Measurements from ENCODE around the gene FBH1. TPM values are rescaled to one million over a fixed set of nuclear protein-coding genes. Genes with fewer than 3 reads are reported as not detected.
"Not testable (repeated sequence)": the region's sequence is repeated elsewhere in the genome, so short reads cannot be mapped to it uniquely, and the experiment has no call there.

Gene FBH1
- polyA plus RNA-seq, 3 donors: 68.7 to 72.9 (median 69.4) TPM

DNA sequence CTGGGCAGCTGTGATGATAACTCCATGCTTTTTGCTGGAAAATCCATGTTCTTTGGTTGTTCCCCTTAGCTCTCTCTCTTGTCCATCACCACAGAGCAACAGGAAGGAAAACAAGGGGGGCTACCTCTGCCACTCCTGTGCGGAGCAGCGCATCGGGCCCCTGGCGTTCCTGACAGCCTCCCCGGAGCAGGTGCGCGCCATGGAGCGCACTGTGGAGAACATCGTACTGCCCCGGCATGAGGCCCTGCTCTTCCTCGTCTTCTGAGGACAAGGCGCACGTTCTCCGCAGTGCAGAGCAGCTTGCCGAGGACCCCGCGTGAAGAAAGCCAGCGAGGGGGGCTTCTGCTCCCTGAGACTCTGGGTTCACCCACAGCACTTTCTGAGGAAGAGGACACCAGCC is 47.0 kb downstream of the FBH1 start:
- DNase-seq (ENCODE audit: low read depth in 3 of 3, low spot score in 2 of 3): no peak

DNA sequence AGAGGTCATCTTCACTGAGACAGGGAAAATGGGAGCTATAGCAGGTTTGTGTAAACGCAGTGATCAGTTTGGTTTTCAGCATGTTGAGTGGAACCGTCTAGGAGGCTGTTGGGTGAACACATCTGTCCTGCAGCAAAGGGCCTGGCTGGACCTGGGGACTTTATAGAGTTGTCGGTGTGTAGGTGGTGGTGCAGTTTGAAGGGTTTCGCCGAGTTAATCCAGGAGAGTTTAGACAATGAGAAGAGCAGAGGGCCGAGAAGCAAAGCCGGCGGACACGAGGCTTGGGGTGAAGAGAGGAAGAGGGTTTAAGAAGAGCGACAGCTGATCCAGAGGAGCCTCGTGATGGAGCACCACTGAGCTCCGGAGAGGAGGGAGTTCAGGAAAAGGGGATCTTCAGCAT is 48.2 kb downstream of the FBH1 start:
- DNase-seq (ENCODE audit: low read depth in 3 of 3, low spot score in 2 of 3): no peak

DNA sequence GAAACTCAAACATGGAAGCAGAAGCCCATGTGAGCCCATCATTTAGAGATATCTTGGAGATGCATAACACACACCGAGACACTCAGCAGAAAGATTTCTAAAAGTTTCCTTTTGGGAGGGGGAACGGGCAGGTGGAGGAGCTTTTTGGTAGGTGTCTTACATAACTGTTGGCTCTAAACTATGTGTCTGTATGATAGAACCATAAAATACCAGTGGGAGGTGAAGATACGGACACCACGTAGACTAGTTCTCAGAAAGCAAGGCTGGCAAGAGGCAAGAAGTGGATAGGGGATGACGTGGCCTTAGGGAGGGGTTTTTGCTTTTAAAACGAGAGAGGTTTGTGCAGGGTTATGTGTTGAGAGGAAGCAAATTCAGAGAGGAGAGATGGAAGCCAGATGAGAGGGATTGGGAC is 50.8 kb downstream of the FBH1 start:
- DNase-seq (ENCODE audit: low read depth in 3 of 3, low spot score in 2 of 3): no peak

DNA sequence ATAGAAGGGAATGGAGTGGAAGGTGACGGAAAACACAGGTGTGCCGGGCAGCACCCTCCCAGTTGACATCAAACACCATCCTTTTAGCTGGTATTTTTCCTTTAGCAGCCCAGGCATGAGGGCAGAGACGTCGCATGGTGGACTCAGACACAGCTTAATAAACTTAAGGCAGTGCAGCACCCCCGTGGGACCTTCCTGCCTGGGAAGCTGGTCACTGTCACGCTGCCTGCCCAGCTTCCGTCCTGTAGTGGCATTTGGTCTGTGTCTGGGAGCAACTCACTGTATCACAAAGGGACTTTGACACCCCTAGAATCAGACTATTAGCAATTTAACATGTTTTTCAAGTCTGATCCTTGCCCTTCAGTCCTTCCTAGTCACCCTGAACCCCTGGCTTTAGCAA is 51.5 kb downstream of the FBH1 start:
- no peak for DNase-seq (ENCODE audit: low read depth in 3 of 3, low spot score in 2 of 3)

DNA sequence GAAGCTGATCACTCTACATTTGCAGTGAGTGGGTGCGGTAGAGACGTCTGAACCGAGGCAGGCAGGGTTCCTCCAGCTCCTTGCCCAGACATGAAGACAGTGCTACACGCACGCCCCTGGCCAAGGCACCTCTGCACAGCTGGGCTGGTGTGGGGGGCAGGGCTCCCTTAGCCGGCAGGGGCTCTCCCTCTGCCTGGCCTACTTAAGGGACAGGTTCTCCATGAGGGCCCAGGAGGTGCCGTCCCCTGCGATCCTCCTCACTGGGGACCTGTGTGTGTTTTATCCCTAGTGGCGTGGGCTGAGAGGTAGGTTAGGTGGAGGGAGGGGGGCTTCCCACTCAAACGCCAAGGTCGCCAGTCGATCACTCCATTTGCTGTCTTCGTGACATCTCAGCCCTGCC is 52.0 kb downstream of the FBH1 start:
- DNase-seq (ENCODE audit: low read depth in 3 of 3, low spot score in 2 of 3): no peak

DNA sequence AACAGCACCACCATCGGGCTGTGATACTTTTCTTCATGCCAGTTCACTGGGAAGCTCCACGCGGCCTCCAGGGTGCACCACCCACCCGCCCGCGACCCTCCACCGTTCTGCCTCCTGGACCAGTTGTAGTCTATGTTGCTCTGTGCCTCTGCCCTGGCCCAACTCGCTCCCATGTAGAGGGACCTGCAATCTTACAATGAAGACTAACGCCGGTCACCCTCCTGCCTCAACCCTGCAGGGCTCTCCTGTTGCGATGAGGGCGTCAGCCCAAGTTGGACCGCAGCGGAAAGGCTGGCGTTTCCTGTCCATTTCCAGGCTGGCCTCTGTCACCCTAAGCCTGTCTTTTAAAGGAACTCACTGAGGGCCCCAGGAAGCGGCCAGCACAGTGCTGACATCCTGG is 52.4 kb downstream of the FBH1 start:
- no peak for DNase-seq (ENCODE audit: low read depth in 3 of 3, low spot score in 2 of 3)

DNA sequence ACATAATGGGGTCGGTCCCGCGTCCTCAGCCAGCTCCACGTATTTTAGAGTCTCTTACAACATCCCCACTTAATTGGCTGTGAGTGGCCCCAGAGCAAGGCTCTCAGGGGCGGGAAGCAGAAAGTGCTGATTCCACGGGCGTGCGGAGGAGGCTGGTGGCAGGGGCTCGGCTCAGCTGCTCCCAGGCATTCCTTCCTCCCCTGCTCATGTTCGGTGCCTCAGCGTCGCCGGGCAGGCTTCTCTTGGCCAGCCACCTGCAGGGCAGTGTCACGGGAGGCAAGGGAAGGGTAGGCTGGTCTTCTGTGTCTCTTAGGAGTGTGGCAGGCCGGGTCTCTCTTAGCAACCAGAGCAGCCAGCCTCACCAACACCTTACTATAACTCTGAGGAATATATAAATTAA is 53.5 kb downstream of the FBH1 start:
- no peak for DNase-seq (ENCODE audit: low read depth in 3 of 3, low spot score in 2 of 3)

DNA sequence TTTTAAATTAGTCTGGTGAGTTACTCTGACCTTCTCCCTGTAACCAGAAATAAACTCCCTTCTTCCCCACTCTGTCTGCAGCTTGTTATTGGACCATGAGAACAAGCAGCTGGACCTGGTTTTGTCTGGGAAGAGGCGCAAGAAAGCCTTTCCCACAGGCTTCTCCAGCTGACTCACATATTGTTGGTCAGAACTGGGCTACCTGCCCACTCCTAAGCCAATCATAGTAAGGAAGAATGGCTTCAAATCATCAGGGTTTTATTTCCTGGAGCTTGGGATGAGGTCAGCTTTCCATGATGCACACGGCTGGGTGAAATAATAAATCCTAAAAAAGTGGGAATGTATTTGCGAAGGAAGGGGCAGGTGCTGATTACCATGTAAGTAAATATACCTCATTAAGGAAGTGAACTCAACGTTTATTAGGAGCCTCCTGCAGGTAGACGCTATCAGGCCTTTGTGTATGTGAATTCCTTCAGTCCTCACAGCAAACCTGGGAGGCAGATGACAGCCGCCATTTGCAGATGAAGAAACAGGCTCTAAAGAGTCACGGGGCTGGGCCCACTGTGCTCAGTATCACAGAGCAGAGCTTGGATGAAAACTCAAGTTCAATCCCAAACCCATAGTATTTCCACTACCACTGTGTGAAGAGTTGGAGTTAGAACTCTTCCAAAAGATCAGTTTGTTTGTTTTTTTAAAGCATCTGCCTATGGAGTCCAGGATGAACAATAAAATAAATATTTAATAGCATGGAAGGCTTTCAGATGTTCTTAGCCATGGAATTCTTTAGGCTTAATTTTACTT is 54.5 kb downstream of the FBH1 start:
- DNase-seq (ENCODE audit: low read depth in 3 of 3, low spot score in 2 of 3): peak; percentile 77 to 81 (median 80)

DNA sequence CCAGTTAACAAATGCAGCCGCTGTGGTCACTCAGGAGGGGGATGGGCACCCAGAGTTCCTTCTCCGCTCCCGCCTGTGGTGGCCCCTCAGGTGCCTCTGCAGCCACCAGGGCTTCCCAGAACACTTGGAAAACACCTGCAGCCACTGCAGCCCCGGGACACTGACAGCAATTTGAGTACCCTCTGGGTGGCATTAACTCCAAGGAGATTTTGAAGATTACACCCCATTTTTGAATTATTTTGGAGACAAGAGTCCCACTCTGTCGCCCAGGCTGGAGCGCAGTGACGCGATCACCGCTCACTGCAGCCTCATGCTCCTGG is 55.1 kb downstream of the FBH1 start:
- no peak for DNase-seq (ENCODE audit: low read depth in 3 of 3, low spot score in 2 of 3)

DNA sequence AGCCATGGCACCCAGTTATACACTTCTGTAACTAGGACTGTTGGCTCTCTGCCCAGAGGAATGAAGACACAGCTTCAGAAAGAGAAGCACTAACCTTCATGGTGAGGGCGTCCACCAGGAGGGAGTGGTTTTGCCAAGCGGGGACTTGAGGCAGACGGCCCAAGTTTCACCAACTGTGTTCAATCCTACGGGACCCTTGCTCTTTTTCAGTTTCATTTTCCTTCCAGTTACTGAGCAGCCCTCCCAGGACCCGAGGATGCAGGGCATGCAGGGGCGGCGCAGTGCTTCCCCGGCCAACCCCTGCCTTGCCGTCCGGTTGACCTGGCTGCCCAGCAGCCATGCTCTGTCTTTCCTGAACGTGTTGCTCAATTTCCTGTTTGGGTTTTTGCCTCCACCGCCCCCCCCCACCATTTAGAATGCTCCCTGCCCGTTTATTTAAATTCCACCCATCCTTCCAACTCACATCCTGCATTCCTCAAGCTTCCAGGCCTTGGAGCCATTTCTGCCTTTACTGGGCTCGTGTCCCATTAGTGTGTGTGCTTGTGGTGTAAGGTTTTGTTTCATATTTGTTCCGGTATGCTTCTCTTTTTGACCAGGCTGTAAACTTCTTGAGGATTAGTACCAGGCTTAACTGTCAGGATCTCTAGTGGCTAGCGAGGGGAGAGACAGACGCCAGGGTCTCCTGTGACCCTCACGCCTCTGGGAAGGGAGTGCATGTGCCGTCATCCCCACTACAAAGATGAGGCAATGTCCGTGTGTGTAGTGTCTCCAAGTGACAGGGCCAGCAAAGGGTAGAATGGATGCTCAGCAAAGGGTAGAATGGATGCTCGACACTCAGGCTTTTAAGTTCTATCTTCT is 55.7 kb downstream of the FBH1 start:
- DNase-seq (ENCODE audit: low read depth in 3 of 3, low spot score in 2 of 3): no peak

DNA sequence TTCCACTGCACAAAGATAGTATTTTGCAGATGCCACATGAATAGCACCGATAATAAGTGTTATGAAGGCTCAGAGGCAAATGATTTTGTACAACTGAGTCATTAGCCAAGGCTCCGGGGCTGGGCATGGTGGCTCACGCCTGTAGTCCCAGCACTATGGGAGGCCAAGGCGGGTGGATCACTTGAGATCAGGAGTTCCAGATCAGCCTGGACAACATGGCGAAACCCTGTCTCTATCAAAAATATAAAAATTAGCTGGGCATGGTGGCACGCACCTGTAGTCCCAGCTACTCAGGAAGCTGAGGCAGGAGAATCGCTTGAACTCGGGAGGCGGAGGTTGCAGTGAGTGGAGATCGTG is 56.4 kb downstream of the FBH1 start:
- DNase-seq (ENCODE audit: low read depth in 3 of 3, low spot score in 2 of 3): not testable (repeated sequence)

DNA sequence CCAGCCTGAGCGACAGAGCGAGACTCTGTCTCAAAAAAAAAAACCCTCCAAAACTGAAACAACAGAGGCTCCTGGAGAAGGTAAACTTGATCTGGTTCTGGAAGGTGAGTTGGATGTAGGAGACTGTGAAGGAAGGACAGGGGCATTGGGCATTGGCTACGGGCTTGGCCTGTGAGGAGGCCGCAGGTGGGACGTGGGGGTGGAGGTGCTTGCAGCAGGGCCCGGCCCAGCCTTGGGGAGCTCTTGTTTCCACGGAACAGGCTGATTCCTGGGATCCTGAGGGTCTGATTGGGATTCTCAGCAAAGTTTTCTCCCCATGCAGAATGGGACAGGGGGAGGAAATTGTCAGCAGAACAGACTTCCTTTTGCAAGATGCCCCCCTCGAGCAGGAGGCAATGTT is 56.7 kb downstream of the FBH1 start:
- DNase-seq (ENCODE audit: low read depth in 3 of 3, low spot score in 2 of 3): no peak

DNA sequence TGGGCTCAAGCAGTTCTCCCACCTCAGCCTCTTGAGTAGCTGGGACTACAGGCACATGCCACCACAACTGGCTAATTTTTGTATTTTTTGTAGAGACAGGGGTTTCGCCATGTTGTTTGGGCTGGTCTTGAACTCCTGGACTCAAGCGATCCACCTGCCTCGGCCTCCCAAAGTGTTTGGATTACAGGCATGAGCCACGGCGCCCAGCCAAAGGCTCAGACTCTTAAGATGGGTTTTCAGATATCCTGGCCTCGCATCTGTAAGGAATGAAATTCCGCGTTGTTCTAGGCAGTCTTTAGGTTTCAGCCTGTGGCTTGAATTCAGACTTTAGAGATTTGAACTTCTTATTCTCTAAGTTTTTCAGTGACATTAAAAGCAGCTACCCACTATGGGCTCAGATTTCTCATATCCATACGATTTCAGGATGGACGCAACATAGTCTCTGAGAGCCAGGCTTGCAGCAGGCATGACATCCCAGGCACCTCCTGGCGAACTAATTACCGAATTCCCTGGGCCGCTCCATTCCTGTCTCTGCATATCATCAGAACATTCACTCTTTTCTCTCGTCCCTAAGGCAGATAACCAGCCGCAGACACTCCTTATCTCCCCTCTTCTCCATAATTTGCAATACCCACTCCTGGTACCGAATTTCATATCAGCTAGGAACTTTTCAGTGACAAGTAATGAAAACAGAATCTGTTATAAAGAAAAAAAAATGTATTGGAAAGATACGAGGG is 57.6 kb downstream of the FBH1 start:
- no peak for DNase-seq (ENCODE audit: low read depth in 3 of 3, low spot score in 2 of 3)

DNA sequence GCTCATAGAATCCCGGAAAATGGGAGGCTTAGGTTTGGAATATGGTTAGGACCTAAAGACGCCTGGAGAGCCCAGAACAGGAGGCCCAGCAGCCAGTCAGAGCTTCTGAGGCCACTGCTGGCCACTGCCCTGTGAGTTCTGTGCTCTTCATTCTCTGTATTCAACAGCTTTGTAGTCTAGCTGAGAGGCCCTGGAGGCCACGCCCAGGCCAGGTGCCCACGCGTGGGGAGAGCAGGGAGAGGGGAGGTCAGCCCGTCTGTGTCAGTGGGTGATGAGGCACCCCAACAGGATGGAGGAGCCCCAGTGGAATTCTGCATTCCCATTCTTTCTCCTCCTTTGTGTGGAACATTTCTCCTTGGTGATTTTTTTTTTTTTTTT is 58.2 kb downstream of the FBH1 start:
- DNase-seq (ENCODE audit: low read depth in 3 of 3, low spot score in 2 of 3): no peak

DNA sequence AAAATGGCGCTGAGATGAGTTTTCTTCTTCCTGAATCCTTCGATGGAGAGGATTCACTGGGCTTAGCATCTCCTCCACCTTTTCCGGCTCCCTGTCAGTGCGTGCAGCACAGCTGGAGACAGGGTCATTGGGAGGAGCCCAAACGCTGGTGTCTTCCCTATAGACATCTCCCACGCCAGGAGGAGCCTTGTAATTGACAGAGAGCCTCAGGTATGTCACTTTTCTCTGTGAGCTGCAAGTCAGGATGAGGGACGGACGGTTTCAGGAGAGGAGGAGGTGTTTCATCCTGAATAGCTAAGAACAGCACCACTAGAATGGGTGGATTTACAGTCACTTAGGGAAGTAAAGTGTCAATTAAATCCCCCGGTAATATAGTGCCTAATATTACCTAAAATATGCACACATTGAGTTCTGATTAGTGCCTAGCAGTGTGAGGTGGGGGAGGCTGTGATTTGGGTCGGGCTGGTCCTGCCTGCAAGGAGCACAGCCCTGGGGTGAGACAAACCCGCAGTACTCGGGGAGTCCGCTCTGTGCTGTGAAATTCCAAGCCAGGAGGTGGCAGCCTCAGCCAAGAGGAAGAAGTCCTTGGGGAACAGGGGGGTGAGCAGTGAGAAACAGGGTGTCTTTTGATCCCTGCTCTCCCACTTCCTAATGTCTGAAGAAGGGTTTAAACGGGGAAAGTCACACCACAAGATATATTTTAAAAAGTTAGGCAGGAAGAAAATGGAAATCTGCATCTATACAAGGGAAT is 59.1 kb downstream of the FBH1 start:
- DNase-seq (ENCODE audit: low read depth in 3 of 3, low spot score in 2 of 3): no peak

DNA sequence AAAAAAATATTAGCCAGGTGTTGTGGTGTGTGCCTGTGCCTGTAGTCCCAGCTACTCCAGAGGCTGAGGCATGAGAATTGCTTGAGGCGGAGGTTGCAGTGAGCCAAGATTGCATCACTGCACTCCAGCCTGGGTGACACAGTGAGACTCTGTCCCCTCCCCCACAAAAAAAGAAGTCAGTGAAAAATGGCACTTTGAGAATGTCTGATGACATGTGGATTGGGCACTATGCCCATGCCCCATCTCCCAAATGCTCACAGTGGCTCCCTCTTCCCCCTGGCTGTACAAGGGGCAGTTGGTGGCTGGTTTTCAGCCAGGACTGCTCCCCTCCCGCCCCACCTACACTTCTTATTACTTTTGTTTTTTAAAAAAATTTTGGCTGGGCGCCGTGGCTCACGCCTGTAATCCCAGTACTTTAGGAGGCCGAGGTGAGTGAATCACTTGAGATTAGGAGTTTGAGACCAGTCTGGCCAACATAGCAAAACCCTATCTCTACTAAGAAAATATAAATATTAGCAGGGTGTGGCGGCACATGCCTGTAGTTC is 61.2 kb downstream of the FBH1 start:
- DNase-seq (ENCODE audit: low read depth in 3 of 3, low spot score in 2 of 3): no peak

DNA sequence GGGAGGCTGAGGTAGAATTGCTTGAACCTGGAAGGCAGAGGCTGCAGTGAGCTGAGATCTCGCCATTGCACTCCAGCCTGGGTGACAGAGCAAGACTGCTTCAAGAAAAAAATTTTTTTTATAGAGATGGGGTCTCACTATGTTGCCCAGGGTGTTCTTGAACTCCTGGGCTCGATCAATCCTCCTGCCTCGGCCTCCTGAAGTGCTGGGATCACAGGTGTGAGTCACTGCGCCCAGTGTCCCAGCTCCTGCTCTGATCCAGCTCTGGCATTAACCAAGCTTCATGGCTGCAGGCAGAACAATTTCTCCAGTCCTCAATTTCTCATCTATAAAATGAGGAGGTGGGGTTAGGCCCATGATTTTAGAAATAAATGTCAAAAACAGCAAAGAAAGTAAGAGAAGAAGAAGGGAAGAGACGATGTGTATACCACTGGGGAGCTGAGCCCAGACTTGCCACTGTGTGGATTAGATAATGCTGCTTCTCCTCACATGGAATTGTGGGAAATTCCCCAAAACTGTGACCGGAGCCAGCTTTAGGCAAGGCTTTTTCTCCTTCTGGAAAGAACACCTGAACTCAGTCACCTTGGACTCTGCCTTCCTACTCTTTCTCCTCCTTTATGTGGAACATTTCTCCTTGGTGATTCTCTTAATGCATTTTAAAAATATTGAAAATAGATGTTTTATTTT is 61.8 kb downstream of the FBH1 start:
- no peak for DNase-seq (ENCODE audit: low read depth in 3 of 3, low spot score in 2 of 3)

DNA sequence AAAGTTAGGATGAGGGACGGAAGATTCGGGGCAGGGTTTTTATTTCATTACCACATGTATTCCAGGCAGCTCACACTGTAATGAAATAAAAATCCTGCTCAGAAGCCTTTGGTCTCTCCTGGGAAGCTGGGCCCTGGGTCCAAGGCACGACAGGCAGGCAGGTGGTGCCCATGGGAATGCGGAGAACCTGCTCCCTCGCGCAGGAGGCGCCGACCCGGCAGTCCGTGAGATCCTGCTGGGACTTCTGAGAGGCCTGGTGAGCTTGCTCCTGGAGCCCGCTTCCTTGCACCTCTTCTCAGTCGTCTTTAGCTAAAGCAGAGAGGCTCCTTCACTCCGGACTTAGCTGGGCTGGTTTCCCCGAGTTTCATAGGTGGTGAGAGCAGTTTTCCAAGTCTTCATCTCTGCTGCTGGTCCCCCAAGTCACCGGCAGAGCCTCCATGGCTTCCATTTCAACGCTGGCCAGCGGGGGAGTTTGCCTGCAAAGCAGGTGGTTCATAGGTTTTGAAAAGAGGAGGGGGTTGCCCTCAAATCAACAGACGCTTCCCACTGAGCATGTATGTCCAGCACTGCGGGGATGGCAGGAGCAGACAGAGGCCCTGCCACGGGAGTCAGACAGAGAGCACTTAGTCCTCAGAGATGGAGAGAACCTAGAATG is 62.8 kb downstream of the FBH1 start:
- no peak for DNase-seq (ENCODE audit: low read depth in 3 of 3, low spot score in 2 of 3)

DNA sequence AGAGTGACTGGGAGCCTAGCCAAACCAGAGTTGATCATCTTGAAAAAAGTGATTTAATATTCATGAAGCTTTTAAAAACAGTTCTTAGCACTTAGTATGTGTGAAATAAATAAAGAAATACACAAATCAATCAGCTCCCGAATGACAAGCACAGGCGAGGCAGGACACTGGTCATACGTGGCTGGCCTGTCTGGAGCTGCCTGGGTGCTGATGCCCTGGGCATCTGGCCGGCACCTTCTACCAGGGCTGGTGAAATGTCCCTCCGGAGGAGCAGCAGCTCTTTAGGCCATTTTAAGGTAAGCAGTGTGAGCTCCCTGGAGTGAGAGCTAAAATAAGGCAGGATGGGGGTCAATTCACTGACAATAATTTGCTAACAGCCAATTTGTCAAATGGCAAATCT is 63.6 kb downstream of the FBH1 start:
- no peak for DNase-seq (ENCODE audit: low read depth in 3 of 3, low spot score in 2 of 3)

All from right renal cortex interstitium (tissue), 3 donors.